ENCODE measurements around the gene ATP13A2. TPM values are rescaled to one million over a fixed set of nuclear protein-coding genes. Genes with fewer than 3 reads are reported as not detected.

The ATP13A2 gene
- total RNA-seq, 2 experiments from 2014 or later = 57.1 to 59.4 TPM

DNA sequence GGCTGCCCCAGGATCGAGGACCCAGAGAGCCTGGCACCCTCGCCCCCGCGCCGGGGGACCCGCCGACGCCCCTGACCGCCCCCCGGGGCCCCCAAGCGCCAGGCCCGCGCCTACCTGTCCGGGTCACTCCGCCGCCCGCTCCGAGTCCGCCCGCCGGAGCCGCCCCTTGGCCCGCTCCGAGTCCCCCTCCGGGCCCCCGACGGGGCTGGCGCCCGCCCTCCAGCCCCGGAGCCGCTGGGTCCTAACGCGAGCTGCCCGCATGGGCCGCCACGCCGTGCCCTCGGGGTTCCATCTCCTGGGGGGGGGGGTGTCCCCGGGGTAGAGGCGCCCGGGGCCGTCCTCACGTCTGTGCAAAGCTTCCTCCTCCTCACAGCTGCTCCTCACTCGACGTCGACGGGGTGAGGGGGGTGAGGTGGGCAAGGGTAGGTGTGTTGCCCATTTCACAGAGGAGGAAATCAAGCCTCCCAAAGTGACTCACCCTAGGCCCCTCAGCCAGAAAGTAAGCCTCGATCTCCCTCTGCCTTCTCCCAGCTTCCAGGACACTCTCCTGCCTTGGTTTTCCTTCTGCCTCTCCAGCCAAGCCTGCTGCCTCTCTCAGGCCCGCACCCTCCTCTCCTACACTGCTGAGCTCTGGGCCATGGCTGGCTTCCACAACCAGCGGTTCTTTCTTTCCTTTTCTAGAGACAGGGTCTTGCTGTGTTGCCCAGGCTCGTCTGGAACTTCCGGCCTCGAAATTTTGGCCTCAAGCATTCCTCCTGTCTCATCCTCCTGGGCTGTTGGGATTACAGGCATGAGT is 31.1 kb downstream of the ATP13A2 start, which contains the start of gene MFAP2:
Gene MFAP2 (minus strand): TSS at position 148 of the 796 bp plus-strand sequence. CDS start 2,347 bp downstream, outside the sequence.
- no peaks in the 10 kb centered on the region for H3K36me3 Mint-ChIP-seq (ENCODE audit: low read depth)
- DNase-seq = no peak
- peaks cover 31% of the 10 kb centered on the region for H3K27me3 Mint-ChIP-seq
- ChIA-PET CTCF (interaction anchor here (0.6 to 1.7 kb wide), 3 partner anchors 12 to 315 kb away, joined by 3 to 5 read pairs (median 4); no protein-coding TSS in a partner anchor), POLR2A (no interaction called here)
- H3K27ac Mint-ChIP-seq = no peak within 1 kb of the TSS
- H3K9me3 Mint-ChIP-seq = no peaks in the 10 kb centered on the region
- H3K4me1 Mint-ChIP-seq = peaks cover 6% of the 10 kb centered on the region
- peak within 1 kb of the TSS; percentile 60 for H3K4me3 Mint-ChIP-seq

DNA sequence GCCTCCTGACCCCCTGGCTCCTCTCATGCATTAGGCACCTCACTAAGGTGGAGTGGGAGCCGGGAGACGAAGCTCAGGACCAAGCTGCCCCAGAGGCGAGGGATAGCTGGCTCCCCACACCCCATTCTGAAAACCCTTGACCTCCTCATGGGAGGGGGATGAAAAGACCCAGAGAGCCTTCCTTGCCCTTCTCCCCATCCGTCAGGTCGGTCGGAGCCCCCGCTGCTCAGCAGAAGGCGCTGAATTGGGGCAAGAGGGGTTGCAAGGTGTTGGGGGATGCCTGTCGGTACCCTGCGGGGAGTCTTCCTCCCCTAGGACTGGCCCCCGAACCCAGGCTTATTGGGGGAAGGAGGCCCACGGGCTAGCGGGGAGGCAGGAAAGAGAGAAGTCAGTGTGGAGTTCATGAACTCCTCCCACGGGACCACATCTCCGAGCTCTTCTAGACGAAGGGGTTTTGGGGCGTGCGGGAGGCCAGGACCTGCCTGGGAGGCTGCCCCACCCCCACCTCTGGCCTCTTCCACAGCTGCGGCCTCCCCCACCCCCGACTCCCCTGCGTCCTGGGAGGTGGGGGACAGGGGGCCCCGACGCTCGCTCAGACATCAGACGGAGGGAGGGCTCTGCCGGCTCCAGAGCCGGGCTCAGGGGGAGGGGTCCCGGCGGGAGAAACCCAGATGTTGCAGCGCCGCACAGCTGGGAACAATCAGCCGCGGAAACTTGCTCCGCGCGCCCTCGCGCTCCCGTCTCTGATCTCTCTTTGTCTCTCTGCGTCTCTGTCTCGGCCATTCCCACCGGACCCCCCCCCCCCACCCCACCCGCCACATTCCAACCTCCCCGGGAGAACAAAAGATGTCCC is 32.0 kb downstream of the ATP13A2 start:
- Mint-ChIP-seq H3K27ac (no peak overlapping the region), H3K27me3 (peaks cover 31% of the 10 kb centered on the region), H3K9me3 (no peaks in the 10 kb centered on the region), H3K4me1 (peaks cover 6% of the 10 kb centered on the region), H3K36me3 (ENCODE audit: low read depth) (no peaks in the 10 kb centered on the region), H3K4me3 (no peak overlapping the region)
- POLR2A ChIA-PET = no interaction called here
- no peak for DNase-seq
- CTCF ChIA-PET = interaction anchor here (0.6 to 1.7 kb wide), 3 partner anchors 13 to 316 kb away, joined by 3 to 5 read pairs (median 4); no protein-coding TSS in a partner anchor

DNA sequence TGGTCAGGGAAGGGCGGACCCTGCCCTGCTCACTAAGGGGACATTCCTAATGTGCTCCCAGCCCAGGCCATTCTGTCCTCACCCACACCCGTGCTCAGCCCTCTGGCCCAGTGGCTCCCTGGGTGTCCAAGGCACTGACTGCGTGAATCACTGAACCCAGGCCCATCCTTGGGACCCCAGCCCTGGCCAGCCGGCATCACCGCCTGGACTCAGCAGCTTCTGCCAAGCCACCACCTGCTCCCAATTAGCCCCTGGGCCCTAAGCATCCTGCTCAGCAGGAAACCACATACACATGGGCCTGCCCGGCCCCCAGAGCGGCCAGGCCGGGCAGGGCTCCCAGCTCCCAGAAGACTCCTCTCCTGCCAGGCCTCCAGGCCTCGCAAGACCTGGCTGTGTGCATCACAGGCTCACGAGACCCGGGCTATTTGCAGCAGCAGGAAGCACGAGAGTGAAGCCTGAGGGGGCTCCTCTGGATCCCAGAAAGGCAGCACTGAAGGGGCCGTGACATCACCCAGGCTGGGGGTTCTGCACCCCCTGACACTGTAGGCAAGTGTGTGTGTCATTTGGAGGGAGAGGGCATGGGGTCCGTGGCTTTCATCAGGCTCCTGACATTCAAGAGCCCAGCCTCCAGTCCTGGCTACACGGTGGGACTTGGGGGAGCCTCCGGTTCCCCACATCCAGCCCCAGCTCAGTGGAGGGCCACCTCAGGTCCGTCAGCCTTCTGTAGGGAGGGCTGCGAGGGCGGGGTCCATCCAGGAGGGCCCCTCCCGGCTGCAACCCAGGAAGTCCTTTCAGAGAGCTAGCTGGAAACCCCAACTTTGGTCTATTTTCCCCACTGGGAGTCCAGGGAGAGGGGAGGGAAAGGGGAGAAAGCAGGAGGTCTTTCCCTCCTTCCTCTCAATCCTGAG is 32.9 kb downstream of the ATP13A2 start:
- Mint-ChIP-seq H3K4me1 (peaks cover 6% of the 10 kb centered on the region), H3K36me3 (ENCODE audit: low read depth) (no peaks in the 10 kb centered on the region), H3K27ac (no peak overlapping the region), H3K4me3 (no peak overlapping the region), H3K9me3 (no peaks in the 10 kb centered on the region), H3K27me3 (peaks cover 31% of the 10 kb centered on the region)
- ChIA-PET POLR2A (no interaction called here), CTCF (interaction anchor here (0.9 to 1.2 kb wide), 2 partner anchors 18 to 25 kb away, joined by 3 to 5 read pairs; no protein-coding TSS in a partner anchor)
- DNase-seq = no peak

DNA sequence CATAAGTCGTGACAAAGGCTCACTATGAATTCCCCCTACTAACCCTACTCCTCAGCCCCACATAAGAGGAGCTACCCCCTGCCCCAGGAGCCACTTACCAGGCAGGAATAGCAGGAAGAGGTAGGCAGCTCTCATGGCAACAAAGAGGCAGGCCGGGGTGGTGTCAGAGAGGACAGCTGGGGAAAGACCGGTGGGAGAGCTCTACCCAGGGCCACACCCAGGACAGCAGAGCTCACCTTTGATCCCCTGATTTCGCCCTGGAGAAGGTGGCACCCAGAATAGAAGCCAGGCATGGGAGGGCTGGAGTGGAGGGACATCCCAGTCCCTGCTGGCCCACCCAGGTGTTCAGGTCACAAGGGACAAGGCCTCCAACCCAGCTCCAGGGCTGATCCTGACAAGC is 33.6 kb downstream of the ATP13A2 start:
- H3K4me3 Mint-ChIP-seq = no peak overlapping the region
- no peaks in the 10 kb centered on the region for H3K9me3 Mint-ChIP-seq
- DNase-seq = no peak
- ChIA-PET POLR2A (no interaction called here), CTCF (interaction anchor here (0.9 to 1.2 kb wide), 3 partner anchors 11 to 26 kb away, joined by 3 to 5 read pairs (median 3); no protein-coding TSS in a partner anchor)
- no peaks in the 10 kb centered on the region for H3K36me3 Mint-ChIP-seq (ENCODE audit: low read depth)
- H3K4me1 Mint-ChIP-seq = peaks cover 6% of the 10 kb centered on the region
- peaks cover 27% of the 10 kb centered on the region for H3K27me3 Mint-ChIP-seq
- H3K27ac Mint-ChIP-seq = no peak overlapping the region

DNA sequence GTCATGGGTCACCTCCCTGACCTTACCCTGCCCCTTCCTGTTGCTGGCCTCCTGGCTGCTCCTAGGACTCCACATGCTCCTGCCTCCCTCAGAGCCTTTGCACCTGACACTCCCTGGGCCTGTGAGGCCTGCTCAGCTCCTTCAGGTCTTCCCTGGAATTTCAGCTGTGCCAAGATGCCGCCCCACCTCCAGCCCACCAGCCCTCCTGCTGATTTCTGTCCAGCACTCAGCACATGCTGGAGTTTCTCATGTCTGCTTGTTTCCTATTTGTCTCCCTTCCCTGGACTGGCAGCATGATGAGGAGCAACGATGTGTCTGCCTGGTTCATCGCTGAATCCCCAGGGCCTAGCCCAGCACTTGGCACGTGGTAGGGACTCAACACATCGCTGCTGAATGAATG is 34.4 kb downstream of the ATP13A2 start:
- Mint-ChIP-seq H3K27ac (no peak overlapping the region), H3K36me3 (ENCODE audit: low read depth) (no peaks in the 10 kb centered on the region), H3K4me1 (peaks cover 6% of the 10 kb centered on the region), H3K9me3 (no peaks in the 10 kb centered on the region), H3K27me3 (peaks cover 25% of the 10 kb centered on the region), H3K4me3 (no peak overlapping the region)
- POLR2A ChIA-PET = no interaction called here
- DNase-seq = no peak
- CTCF ChIA-PET = interaction anchor here (1.1 to 1.2 kb wide), 2 partner anchors 10 to 16 kb away, joined by 3 to 5 read pairs; no protein-coding TSS in a partner anchor

DNA sequence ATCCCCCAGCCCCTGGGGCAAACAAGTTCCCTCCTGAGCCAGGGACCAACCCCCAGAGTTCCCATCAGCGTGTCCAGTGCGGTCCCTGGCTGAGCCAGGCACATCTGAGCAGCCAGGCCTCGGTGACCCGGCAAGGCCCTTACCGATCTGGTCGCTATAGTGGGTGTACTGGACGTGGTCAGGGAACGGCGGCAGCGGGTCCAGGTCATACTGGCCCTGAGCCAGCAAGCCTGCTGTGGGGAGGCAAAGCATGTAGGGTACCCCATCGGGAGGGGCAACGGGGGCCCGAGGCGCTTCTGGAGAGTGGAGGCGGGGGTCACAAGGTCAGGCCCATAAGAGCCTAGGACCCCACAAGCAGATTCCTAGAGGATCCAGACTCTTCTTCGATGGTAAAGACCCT is 34.8 kb downstream of the ATP13A2 start:
- Mint-ChIP-seq H3K36me3 (ENCODE audit: low read depth) (no peaks in the 10 kb centered on the region), H3K9me3 (no peaks in the 10 kb centered on the region), H3K27me3 (peaks cover 21% of the 10 kb centered on the region), H3K27ac (no peak overlapping the region), H3K4me1 (peaks cover 6% of the 10 kb centered on the region), H3K4me3 (no peak overlapping the region)
- CTCF ChIA-PET = interaction anchor here (0.9 to 1.0 kb wide), 2 partner anchors 10 to 17 kb away, joined by 3 to 4 read pairs; no protein-coding TSS in a partner anchor
- no peak for DNase-seq
- POLR2A ChIA-PET = no interaction called here

DNA sequence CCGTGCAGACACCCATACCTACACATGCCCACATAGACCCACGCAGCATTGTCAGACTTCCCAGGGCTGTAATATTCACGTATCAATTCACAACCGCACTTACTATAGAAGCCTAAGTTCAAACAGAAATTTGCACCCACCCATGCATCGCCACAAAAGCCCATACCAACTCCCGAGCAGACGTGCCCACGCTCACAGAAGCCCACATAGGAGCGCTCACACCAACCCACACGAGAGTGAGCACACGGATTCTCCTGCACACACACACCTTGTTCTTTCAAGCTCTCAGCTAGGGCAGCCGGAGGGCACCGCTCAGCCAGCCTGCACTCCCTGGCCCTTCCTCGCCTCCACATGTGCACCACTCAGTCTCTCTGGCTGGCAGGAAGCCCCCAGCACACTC is 35.9 kb downstream of the ATP13A2 start:
- CTCF ChIA-PET = interaction anchor here (0.9 to 1.2 kb wide), 3 partner anchors 9 to 16 kb away, joined by 3 to 4 read pairs (median 3); no protein-coding TSS in a partner anchor
- Mint-ChIP-seq H3K27ac (no peak overlapping the region), H3K36me3 (ENCODE audit: low read depth) (no peaks in the 10 kb centered on the region), H3K9me3 (no peaks in the 10 kb centered on the region), H3K27me3 (peaks cover 11% of the 10 kb centered on the region), H3K4me1 (peaks cover 2% of the 10 kb centered on the region), H3K4me3 (no peak overlapping the region)
- POLR2A ChIA-PET = no interaction called here
- DNase-seq = no peak

DNA sequence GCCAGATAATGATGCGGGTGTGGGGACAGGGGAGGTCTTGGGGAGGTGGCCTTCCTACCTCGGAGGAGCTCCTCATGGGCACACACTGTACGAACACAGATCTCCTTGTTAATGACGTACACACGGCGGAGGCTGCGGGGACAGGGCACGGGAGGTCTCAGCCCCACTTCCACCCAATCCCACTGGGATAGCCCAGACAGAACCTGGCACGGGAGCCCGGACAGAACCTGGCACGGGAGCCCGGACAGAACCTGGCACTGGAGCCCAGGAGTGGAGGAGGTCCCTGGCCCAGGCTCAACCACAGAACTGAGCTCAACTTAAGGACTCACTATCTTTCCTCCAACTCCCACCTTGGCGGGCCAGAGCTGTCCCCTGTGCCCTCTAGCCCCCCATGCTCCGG is 36.5 kb downstream of the ATP13A2 start:
- H3K4me3 Mint-ChIP-seq = no peak overlapping the region
- H3K36me3 Mint-ChIP-seq (ENCODE audit: low read depth) = no peaks in the 10 kb centered on the region
- CTCF ChIA-PET = interaction anchor here (0.6 to 1.2 kb wide), 2 partner anchors 11 to 1929 kb away, joined by 3 read pairs; no protein-coding TSS in a partner anchor
- no peaks in the 10 kb centered on the region for H3K9me3 Mint-ChIP-seq
- no peaks in the 10 kb centered on the region for H3K4me1 Mint-ChIP-seq
- POLR2A ChIA-PET = no interaction called here
- H3K27ac Mint-ChIP-seq = no peak overlapping the region
- DNase-seq = no peak
- peaks cover 8% of the 10 kb centered on the region for H3K27me3 Mint-ChIP-seq

DNA sequence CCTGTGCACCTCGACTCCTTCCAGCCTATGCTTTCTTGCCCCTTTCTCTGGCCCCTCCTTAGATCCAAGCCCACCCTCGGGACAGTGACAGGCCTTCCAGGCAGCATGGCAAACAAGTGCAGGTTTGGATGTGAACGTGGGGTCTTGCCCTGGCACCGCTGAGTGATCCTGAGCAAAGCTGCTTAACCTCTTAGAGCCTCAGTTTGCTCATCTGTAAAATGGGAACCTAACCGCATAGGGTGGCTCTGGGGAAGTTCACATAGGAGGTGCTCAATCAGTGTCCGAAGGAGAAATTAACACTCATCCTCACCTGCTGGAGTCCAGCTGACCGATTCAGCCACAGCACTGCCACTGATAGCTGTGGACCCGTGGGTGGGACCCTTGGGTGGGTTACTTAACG is 38.5 kb downstream of the ATP13A2 start:
- H3K27me3 Mint-ChIP-seq = no peaks in the 10 kb centered on the region
- no peak for DNase-seq
- no peaks in the 10 kb centered on the region for H3K36me3 Mint-ChIP-seq (ENCODE audit: low read depth)
- no peaks in the 10 kb centered on the region for H3K4me1 Mint-ChIP-seq
- no peak overlapping the region for H3K27ac Mint-ChIP-seq
- H3K9me3 Mint-ChIP-seq = no peaks in the 10 kb centered on the region
- ChIA-PET CTCF (no interaction called here), POLR2A (no interaction called here)
- no peak overlapping the region for H3K4me3 Mint-ChIP-seq

DNA sequence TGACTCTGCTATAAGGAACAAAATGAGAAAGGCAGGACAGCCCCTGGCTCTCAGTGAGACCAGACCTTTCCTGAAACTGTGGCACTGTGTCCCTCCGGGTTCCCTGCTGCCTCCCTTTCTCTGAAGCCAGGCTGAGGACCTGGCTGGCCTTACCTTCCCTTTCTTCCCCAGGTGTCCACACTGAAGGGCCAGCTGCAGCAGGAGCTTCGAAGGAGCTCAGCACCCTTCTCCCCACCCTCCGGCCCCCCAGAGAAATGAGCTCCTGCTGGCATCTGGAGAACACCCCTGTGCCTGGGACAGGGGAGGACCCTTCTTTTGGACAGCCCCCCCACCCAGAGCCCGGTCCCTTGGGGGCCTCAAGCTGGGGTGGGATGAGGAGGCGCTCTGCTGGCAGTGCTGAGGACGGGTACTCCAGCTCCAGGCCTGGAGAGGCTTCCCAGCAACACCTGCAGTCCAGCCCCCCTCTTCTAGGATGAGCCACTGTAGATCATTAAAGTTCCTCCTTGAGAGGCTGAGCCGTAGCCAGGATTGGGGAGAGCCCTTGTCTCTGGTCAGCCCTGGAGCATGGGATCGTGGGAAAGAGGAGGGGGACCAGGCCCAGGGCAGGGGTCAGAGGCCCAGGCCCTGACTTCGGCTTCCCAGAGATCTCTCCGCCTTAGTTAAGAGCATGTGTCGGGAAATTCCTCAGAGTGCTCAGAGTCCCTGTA is 39.4 kb downstream of the ATP13A2 start:
- no peak overlapping the region for H3K4me3 Mint-ChIP-seq
- DNase-seq = no peak
- CTCF ChIA-PET = interaction anchor here (1.4 kb wide), 1 partner anchor 12 kb away, joined by 4 read pairs; no protein-coding TSS in a partner anchor
- H3K36me3 Mint-ChIP-seq (ENCODE audit: low read depth) = no peaks in the 10 kb centered on the region
- POLR2A ChIA-PET = no interaction called here
- H3K27ac Mint-ChIP-seq = no peak overlapping the region
- no peaks in the 10 kb centered on the region for H3K4me1 Mint-ChIP-seq
- H3K9me3 Mint-ChIP-seq = no peaks in the 10 kb centered on the region
- H3K27me3 Mint-ChIP-seq = no peaks in the 10 kb centered on the region

DNA sequence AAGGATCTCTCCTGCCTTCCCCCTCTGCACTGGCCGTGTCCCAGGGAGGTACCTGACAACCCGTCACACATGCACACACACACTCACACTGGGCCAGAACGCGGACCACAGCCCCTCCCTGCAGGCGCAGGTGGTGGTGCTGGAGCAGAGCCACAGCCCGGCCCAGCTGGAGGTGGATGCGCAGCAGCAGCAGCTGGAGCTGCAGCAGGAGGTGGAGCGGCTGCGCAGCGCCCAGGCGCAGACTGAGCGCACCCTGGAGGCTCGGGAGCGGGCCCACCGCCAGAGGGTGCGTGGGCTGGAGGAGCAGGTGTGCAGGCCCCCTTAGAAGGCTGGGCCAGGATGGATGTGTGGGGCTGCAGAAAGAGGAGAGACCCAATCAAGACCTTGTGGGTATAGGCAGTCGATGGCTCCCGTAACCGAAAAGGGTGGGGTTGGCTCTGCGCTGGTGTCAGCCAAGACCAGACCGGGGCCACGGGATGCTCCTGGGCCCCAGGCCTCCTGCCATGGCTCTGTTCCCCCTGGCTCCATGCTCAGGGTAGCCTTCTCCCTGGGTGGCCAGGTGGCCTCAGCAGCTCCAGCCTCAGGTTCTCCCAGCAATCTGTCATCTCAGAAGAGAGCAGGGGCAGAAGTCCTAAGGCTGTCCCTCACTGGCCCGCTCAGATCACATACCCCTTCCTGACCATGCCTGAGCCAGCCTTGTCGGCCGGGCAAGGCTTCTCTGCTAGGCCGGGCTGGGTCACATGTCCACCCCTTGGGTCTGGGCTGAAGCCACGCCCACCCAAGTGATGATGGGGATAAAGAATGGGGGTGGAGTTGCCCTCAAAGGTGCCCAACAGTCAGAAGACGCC is 40.2 kb downstream of the ATP13A2 start:
- Mint-ChIP-seq H3K9me3 (no peaks in the 10 kb centered on the region), H3K4me1 (no peaks in the 10 kb centered on the region), H3K27ac (no peak overlapping the region), H3K4me3 (no peak overlapping the region), H3K27me3 (no peaks in the 10 kb centered on the region), H3K36me3 (ENCODE audit: low read depth) (no peaks in the 10 kb centered on the region)
- POLR2A ChIA-PET = no interaction called here
- DNase-seq = no peak
- CTCF ChIA-PET = interaction anchor here (0.6 to 1.4 kb wide), 2 partner anchors 11 to 34 kb away, joined by 3 to 4 read pairs; no protein-coding TSS in a partner anchor

Data from activated CD4-positive, alpha-beta T cell treated with anti-CD3 and anti-CD28 coated beads, Interleukin-2, amount 10 ng/mL, durations not matched to agents 7 days and 5 days (primary cell).